ENCODE results near the gene PNRC1. TPM values are rescaled to one million over a fixed set of nuclear protein-coding genes. Genes with fewer than 3 reads are reported as not detected.
"Not testable (repeated sequence)": the region's sequence is repeated elsewhere in the genome, so short reads cannot be mapped to it uniquely, and the experiment has no call there.

Gene PNRC1
- 100 to 1,000 TPM in 2 of 8 experiments, 10 to 100 TPM in 6; 39.4 to 201 (median 62.8) TPM for total RNA-seq

DNA sequence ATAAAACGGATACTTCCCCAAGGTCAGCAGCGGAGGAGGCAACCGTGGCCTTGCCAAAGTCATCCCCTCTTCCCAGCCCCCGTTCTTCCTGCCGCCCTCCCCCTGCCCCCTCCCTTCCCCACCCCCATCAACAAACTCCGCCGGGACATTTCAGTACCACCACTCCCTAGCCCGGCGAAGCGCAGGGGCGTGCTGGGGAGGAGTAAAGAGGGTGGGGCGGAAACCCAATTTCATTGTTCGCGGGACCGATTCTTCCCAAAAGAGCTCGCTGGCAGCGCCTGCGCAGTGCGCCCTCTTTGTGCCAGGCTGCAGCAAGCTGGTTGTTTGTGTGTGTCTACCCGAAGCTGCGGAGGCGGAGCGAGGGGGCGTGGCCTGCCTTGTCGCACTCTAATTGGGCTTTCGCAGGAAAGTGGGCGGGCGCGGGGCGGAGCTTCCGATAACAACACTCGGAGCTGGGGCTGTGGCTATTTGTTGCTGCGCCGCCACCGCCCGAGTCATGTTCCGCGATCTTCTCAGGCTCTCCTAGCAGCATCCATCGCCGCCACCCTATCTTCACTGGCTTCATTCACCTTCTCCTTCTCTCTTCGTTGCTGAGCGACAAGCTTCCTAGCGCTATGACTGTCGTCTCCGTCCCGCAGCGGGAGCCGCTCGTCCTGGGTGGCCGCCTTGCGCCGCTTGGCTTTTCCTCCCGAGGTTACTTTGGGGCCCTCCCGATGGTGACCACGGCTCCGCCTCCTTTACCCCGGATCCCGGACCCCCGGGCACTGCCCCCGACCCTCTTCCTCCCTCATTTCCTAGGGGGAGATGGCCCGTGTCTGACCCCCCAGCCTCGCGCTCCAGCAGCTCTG, at the start of gene PNRC1:
Gene PNRC1 (plus strand): TSS at position 471 of the 848 bp plus-strand sequence. CDS start 144 bp downstream, at position 615.
- 0% methylated on average over 3 to 18 of the region's 63 CpGs; no CpG with 5 or more reads in 5 of the 10 experiments for WGBS, 10 experiments
- in situ Hi-C loops (cut with MboI; ENCODE audit: low pct_unique_long_range_greater_than_20kb in 2 of 9, low sequenced_read_pairs in 9 of 9, unreplicated experiment in 9 of 9) = loop anchor here in 3 of 9 experiments (10.0 to 25.0 kb wide), 2 partner anchors 93 to 96 kb away; no protein-coding TSS in a partner anchor
- peak within 1 kb of the TSS; percentile 79 to 90 for H3K27ac ChIP-seq
- H3K4me1 ChIP-seq (replicated peaks in 1 of 2) = peaks cover 8 to 12% of the 10 kb centered on the region in 2 donors
- peak within 1 kb of the TSS; percentile 67 to 92 (median 81) for H3K4me3 ChIP-seq
- ATAC-seq (replicated peaks in 6 of 8) = peak; percentile 58 to 83 (median 76)

- Histone ChIP-seq H3K27ac (no peak overlapping the region), H3K4me3 (no peak overlapping the region), H3K4me1 (replicated peaks in 1 of 2) (peaks cover 6 to 15% of the 10 kb centered on the region in 2 donors)
- WGBS, 10 experiments = 40 to 100% (median 93%) methylated on average over 1 to 2 of the region's 2 CpGs; no CpG with 5 or more reads in 4 of the 10 experiments
- in situ Hi-C loops (cut with MboI; ENCODE audit: low pct_unique_long_range_greater_than_20kb in 2 of 9, low sequenced_read_pairs in 9 of 9, unreplicated experiment in 9 of 9) = no loop called here
- no peak for ATAC-seq (replicated peaks in 6 of 8)
Measured at GRCh38 chr6:89032599-89032998, 48.0 kb upstream of the PNRC1 start.

GRCh38 chr6:89033461-89033860, 47.1 kb upstream of the PNRC1 start:
- no peak overlapping the region for H3K27ac ChIP-seq
- WGBS, 10 experiments = 36 to 100% (median 78%) methylated on average over 1 of the region's 1 CpG; no CpG with 5 or more reads in 2 of the 10 experiments
- peaks cover 6 to 15% of the 10 kb centered on the region in 2 donors for H3K4me1 ChIP-seq (replicated peaks in 1 of 2)
- H3K4me3 ChIP-seq = no peak overlapping the region
- no peak for ATAC-seq (replicated peaks in 6 of 8)
- in situ Hi-C loops (cut with MboI; ENCODE audit: low pct_unique_long_range_greater_than_20kb in 2 of 9, low sequenced_read_pairs in 9 of 9, unreplicated experiment in 9 of 9) = no loop called here

GRCh38 chr6:89034116-89034515, 46.4 kb upstream of the PNRC1 start:
- in situ Hi-C loops (cut with MboI; ENCODE audit: low pct_unique_long_range_greater_than_20kb in 2 of 9, low sequenced_read_pairs in 9 of 9, unreplicated experiment in 9 of 9); H3K27ac ChIP-seq; ATAC-seq (replicated peaks in 6 of 8); H3K4me3 ChIP-seq: not testable (repeated sequence)
- peaks cover 6 to 15% of the 10 kb centered on the region in 2 donors for H3K4me1 ChIP-seq (replicated peaks in 1 of 2)
- 43 to 100% (median 95%) methylated on average over 1 to 4 of the region's 4 CpGs; no CpG with 5 or more reads in 2 of the 10 experiments for WGBS, 10 experiments

- WGBS, 10 experiments = 9 to 100% (median 69%) methylated on average over 1 to 7 of the region's 7 CpGs; no CpG with 5 or more reads in 1 of the 10 experiments
- Histone ChIP-seq H3K4me1 (replicated peaks in 1 of 2) (peaks cover 6 to 15% of the 10 kb centered on the region in 2 donors), H3K27ac (no peak overlapping the region), H3K4me3 (no peak overlapping the region)
- in situ Hi-C loops (cut with MboI; ENCODE audit: low pct_unique_long_range_greater_than_20kb in 2 of 9, low sequenced_read_pairs in 9 of 9, unreplicated experiment in 9 of 9) = no loop called here
- peak in 1 of 8 experiments; percentile 2 for ATAC-seq (replicated peaks in 6 of 8)
Measured at GRCh38 chr6:89034586-89035251, 45.8 kb upstream of the PNRC1 start.

DNA sequence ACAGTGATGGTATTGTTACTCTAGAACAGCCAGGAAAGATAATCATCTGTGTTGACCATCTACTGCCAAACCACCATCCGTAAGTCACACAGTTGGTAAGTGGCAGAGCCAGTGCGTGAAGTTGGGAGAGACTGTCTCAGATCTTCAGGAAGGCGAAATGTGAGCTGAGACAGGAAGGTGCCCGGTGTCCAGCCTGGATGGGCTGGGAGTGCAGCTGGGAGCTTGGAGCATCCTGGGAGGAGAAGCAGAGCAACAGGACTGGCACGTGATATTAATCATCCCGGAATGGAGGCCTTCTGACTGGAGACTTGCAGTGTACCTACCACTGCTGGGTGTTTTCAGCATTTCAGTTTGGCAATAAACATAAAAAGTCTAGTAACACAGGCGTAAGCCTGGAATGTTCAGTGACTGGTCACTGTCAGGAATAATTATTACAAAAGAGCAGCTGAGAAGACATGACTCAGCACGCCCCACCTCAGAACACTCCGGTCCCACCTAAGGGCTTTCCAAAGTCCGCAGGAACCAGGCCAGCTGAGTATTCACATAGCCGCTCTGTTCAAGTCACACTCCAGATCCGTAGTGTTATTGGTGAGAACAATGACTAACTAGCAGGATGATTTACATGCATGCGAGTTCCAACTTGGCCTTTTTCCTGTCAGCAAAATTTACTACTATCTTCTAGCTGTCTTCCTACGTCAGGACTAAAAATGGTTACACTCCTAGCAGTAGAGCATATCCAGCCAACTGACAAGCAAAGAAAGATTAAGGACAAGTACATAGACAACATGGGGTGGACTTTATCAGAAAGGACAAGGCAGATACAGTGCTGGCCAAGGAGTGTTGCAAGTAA, 45.1 kb upstream of the PNRC1 start:
- H3K4me1 ChIP-seq (replicated peaks in 1 of 2) = peaks cover 6 to 15% of the 10 kb centered on the region in 2 donors
- no peak overlapping the region for H3K27ac ChIP-seq
- WGBS, 10 experiments = 0 to 87% (median 73%) methylated on average over 1 to 13 of the region's 14 CpGs; no CpG with 5 or more reads in 2 of the 10 experiments
- peak; percentile 85 to 98 (median 96) for ATAC-seq (replicated peaks in 6 of 8)
- in situ Hi-C loops (cut with MboI; ENCODE audit: low pct_unique_long_range_greater_than_20kb in 2 of 9, low sequenced_read_pairs in 9 of 9, unreplicated experiment in 9 of 9) = no loop called here
- H3K4me3 ChIP-seq = no peak overlapping the region

- peaks cover 6 to 15% of the 10 kb centered on the region in 2 donors for H3K4me1 ChIP-seq (replicated peaks in 1 of 2)
- 20 to 100% (median 75%) methylated on average over 1 to 4 of the region's 5 CpGs; no CpG with 5 or more reads in 4 of the 10 experiments for WGBS, 10 experiments
- ATAC-seq (replicated peaks in 6 of 8) = no peak
- in situ Hi-C loops (cut with MboI; ENCODE audit: low pct_unique_long_range_greater_than_20kb in 2 of 9, low sequenced_read_pairs in 9 of 9, unreplicated experiment in 9 of 9) = no loop called here
- no peak overlapping the region for H3K27ac ChIP-seq
- no peak overlapping the region for H3K4me3 ChIP-seq
Measured at GRCh38 chr6:89037141-89037900, 43.2 kb upstream of the PNRC1 start.

GRCh38 chr6:89037901-89038293, 42.7 kb upstream of the PNRC1 start:
- in situ Hi-C loops (cut with MboI; ENCODE audit: low pct_unique_long_range_greater_than_20kb in 2 of 9, low sequenced_read_pairs in 9 of 9, unreplicated experiment in 9 of 9); H3K27ac ChIP-seq; ATAC-seq (replicated peaks in 6 of 8); H3K4me3 ChIP-seq: not testable (repeated sequence)
- peaks cover 6 to 15% of the 10 kb centered on the region in 2 donors for H3K4me1 ChIP-seq (replicated peaks in 1 of 2)

- in situ Hi-C loops (cut with MboI; ENCODE audit: low pct_unique_long_range_greater_than_20kb in 2 of 9, low sequenced_read_pairs in 9 of 9, unreplicated experiment in 9 of 9) = no loop called here
- Histone ChIP-seq H3K4me3 (no peak overlapping the region), H3K27ac (no peak overlapping the region), H3K4me1 (replicated peaks in 1 of 2) (no peaks in the 10 kb centered on the region)
- no peak for ATAC-seq (replicated peaks in 6 of 8)
- 61 to 100% (median 80%) methylated on average over 1 to 3 of the region's 3 CpGs for WGBS, 10 experiments
Measured at GRCh38 chr6:89042664-89043063, 37.9 kb upstream of the PNRC1 start.

DNA sequence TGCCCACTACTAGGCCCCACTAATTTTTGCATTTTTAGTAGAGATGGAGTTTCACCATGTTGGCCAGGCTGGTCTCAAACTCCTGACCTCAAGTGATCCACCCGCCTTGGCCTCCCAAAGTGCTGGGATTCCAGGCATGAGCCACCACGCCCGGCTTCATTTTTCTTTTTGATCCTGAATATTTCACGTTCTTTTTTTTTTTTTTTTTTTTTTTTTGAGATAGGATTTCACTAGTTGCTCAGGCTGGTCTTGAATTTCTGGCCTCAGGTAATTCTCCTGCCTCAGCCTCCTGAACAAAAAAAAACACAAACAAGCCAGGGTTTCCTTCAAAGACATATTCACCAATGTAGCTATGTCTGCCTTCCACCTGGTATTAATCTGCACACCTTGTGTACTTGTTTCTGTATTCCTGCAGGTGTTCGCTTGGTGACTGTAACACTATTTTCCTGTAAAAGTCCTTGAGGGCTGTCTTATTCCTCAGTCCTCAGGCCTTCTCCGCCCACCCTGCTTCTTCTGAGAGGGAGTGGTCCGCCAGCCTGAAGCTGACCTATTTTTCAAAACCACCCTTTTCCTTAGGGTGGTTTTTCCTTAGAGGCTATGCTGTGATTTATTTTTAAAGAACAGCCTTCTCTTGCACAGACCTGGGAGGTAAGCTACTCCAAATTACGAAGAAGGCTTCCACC, 36.1 kb upstream of the PNRC1 start:
- no peak overlapping the region for H3K27ac ChIP-seq
- peak in 1 of 8 experiments; percentile 67 for ATAC-seq (replicated peaks in 6 of 8)
- no peak overlapping the region for H3K4me3 ChIP-seq
- 51 to 100% (median 92%) methylated on average over 1 to 7 of the region's 8 CpGs for WGBS, 10 experiments
- in situ Hi-C loops (cut with MboI; ENCODE audit: low pct_unique_long_range_greater_than_20kb in 2 of 9, low sequenced_read_pairs in 9 of 9, unreplicated experiment in 9 of 9) = no loop called here
- no peaks in the 10 kb centered on the region for H3K4me1 ChIP-seq (replicated peaks in 1 of 2)

DNA sequence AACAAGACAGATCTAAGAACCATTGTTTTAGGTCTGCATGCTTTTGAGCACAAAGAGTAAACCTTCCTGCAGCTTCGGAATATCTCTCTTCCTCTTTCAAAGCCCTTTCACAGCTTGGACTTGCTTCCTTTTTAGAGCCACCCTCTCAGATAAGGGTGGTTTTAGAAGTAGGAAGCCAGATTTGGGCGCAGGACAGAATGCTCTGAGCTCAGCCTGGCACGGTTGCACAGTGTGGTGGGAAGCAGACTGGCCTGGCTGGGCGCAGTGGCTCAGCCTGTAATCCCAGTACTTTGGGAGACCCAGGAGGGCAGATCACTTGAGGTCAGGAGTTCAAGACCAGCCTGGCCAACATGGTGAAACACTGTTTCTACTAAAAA, 35.6 kb upstream of the PNRC1 start:
- 83 to 92% (median 88%) methylated on average over 1 to 4 of the region's 4 CpGs; no CpG with 5 or more reads in 5 of the 10 experiments for WGBS, 10 experiments
- no peaks in the 10 kb centered on the region for H3K4me1 ChIP-seq (replicated peaks in 1 of 2)
- no peak overlapping the region for H3K27ac ChIP-seq
- no peak for ATAC-seq (replicated peaks in 6 of 8)
- in situ Hi-C loops (cut with MboI; ENCODE audit: low pct_unique_long_range_greater_than_20kb in 2 of 9, low sequenced_read_pairs in 9 of 9, unreplicated experiment in 9 of 9) = no loop called here
- no peak overlapping the region for H3K4me3 ChIP-seq

Measured in motor neuron (in vitro differentiated cells).